Activated naive CD8-positive, alpha-beta T cell treated with anti-CD3 and anti-CD28 coated beads for 36 hours (primary cell): ENCODE measurements around the gene OCA2. TPM values are rescaled to one million over a fixed set of nuclear protein-coding genes. Genes with fewer than 3 reads are reported as not detected.

Experiments used
- DNase-seq: peaks from one replicate; pipeline ENCODE4 v3.0.0; 2021
- H3K27ac Mint-ChIP-seq: one replicate; pipeline ENCODE4 v1.8.0; 2022; ENCODE audit warnings: mild to moderate bottlenecking, moderate library complexity, mixed read lengths
- H3K27me3 Mint-ChIP-seq: one replicate; pipeline ENCODE4 v1.8.0; 2022; ENCODE audit warnings: mild to moderate bottlenecking, mixed read lengths
- H3K36me3 Mint-ChIP-seq: one replicate; pipeline ENCODE4 v1.8.0; 2021; ENCODE audit warnings: mild to moderate bottlenecking, mixed read lengths
- H3K4me1 Mint-ChIP-seq: one replicate; pipeline ENCODE4 v1.8.0; 2021; ENCODE audit warnings: mixed read lengths
- H3K4me3 Mint-ChIP-seq: one replicate; pipeline ENCODE4 v1.8.0; 2022; ENCODE audit warnings: mild to moderate bottlenecking, moderate library complexity, mixed read lengths
- H3K9me3 Mint-ChIP-seq: one replicate; pipeline ENCODE4 v1.8.0; 2022; ENCODE audit warnings: mixed read lengths
- total RNA-seq, 2 experiments: library from RNA; stranded (reverse); gene quantifications; one replicate each; pipeline ENCODE4 v1.2.3, GENCODE V29; 2021

Gene OCA2
- total RNA-seq, 2 experiments from 2014 or later = not detected

DNA sequence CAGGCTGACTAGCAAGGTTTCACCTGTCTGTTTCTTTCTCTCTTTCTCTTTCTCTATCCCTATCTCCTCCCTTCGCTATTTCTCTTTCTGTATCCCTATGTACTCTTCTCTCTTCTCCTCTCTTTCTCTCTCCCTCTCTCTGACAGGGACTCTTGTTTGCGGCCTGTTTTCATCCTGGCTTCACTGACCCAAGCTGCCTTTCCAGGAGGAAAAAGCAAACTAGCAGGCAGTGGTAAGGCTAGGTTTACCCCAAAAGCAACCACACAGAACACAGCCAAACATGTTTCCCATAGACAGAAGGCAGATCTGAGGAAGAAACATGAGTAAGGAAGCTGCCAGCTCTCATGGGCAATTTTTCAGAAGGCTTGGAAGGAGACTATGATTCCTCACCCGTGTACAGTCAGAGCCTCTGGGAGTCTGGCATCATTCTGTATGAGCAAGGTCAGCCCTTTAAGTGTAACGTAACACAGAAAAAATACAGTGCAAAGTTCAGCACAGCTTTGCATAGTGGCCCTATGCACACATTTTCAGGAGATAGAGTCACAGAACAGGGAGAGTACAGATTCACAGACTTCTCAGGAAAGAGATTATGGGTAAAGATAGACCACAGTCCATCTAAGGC is 61.0 kb downstream of the OCA2 start:
- no peak for DNase-seq
- no peaks in the 10 kb centered on the region for H3K4me1 Mint-ChIP-seq
- H3K27ac Mint-ChIP-seq = no peak overlapping the region
- H3K9me3 Mint-ChIP-seq = no peaks in the 10 kb centered on the region
- no peak overlapping the region for H3K4me3 Mint-ChIP-seq
- peaks cover 15% of the 10 kb centered on the region for H3K27me3 Mint-ChIP-seq
- H3K36me3 Mint-ChIP-seq = no peaks in the 10 kb centered on the region

DNA sequence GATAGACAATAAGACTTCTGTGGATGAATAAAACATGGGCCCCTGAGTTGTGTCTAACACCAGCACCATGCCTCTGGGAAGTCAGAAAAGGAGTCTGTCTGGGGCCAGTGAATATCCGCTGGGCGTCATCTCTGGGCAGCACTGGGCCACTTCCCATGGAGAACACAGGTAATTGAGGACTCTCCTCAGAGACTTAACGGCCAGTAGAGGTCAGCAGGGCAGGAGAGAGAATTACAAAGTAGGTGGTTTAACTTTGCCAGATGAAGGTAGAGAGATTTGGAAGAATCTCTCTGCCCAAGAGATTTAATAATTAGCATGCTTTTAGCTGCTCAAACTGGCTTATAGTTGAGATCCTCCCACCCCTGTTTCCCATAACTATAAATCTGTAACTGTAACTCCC is 65.7 kb downstream of the OCA2 start:
- Mint-ChIP-seq H3K36me3 (no peaks in the 10 kb centered on the region), H3K27me3 (no peaks in the 10 kb centered on the region), H3K27ac (no peak overlapping the region), H3K9me3 (no peaks in the 10 kb centered on the region), H3K4me1 (no peaks in the 10 kb centered on the region), H3K4me3 (no peak overlapping the region)
- no peak for DNase-seq

DNA sequence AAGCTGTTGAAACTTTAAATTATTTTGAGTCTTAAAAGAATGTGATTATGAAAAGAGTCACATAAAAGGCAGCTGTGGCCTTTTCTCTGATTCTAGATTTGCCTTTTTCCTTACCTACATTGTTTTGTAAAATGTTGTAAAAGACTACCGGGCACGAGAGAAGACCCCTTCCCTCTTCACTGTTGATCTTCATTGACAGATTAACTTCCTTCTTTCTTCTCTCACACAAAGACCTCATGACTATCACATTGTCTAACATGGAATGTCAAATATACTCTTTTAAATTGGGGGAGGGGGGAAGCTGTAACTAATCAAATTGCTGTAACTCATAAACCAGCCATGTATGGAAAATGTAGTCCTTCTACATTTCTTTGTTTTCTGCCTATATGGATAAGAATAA is 68.3 kb downstream of the OCA2 start:
- H3K27ac Mint-ChIP-seq = no peak overlapping the region
- H3K4me3 Mint-ChIP-seq = no peak overlapping the region
- no peaks in the 10 kb centered on the region for H3K36me3 Mint-ChIP-seq
- H3K27me3 Mint-ChIP-seq = no peaks in the 10 kb centered on the region
- H3K4me1 Mint-ChIP-seq = no peaks in the 10 kb centered on the region
- no peaks in the 10 kb centered on the region for H3K9me3 Mint-ChIP-seq
- DNase-seq = no peak

DNA sequence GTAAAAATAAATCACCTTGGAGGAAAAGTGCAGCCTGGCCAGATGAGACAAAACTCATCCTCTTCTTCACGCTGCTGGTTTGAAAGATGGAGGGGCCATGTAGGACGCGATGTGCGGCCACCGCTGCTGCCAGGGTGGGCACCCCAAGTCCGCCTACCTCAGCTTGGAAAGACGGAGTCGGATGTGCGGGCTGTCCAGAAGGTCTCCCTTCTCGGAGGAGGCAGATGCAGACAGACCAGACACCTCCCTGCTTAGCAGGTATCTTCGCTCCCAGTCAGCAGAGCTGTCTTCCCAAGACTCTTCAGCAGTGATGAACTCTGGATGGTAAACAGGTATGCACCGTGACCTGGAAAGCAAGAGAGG is 71.4 kb downstream of the OCA2 start:
- Mint-ChIP-seq H3K36me3 (no peaks in the 10 kb centered on the region), H3K9me3 (no peaks in the 10 kb centered on the region), H3K27ac (no peak overlapping the region), H3K27me3 (no peaks in the 10 kb centered on the region), H3K4me3 (no peak overlapping the region), H3K4me1 (no peaks in the 10 kb centered on the region)
- DNase-seq = no peak

DNA sequence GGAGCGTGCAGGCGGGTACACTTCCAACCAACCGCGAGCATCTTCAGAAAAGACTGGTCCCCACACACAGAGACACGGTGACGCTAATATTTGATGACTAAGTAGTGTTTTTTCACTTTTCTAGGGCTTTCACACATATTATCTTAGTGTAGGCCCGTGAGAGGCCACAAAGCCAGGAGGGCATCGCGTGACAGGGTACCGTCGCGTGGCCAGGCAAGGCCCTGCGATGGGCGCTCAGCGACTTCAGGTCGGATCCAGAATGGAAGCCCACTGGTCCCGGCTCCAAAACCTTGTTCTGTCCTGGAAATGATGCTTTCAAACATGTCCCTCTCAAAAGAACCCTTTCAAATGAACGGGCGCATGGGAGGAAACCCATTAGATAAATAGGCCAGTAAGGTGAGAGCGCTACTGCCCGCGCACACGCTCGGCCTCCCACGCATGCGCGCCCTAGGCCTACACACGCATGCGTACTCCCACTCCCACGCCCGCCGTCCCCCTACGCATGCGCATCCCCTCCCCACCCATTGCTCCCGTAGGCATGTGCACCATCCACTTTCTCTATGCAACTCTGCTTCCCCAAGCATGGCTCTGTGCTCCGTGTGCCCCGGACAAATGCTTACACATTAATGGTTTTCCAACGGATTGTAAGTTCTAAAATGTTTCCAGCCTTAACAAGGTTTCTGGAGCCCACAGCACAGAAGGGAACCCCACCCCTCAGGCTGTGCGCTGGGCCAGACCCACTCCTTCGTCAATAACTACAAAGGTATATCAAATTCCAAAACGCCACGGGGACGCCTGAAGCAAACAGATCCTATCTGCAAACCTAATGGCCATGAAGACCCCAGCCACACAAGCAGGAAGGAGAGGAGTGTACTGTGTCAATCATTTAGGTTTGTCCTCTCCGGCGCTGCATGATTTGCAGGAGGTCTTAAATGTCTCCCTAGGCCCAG is 72.1 kb downstream of the OCA2 start:
- H3K27me3 Mint-ChIP-seq = no peaks in the 10 kb centered on the region
- DNase-seq = no peak
- H3K4me3 Mint-ChIP-seq = no peak overlapping the region
- no peaks in the 10 kb centered on the region for H3K9me3 Mint-ChIP-seq
- H3K27ac Mint-ChIP-seq = no peak overlapping the region
- H3K36me3 Mint-ChIP-seq = no peaks in the 10 kb centered on the region
- H3K4me1 Mint-ChIP-seq = no peaks in the 10 kb centered on the region

DNA sequence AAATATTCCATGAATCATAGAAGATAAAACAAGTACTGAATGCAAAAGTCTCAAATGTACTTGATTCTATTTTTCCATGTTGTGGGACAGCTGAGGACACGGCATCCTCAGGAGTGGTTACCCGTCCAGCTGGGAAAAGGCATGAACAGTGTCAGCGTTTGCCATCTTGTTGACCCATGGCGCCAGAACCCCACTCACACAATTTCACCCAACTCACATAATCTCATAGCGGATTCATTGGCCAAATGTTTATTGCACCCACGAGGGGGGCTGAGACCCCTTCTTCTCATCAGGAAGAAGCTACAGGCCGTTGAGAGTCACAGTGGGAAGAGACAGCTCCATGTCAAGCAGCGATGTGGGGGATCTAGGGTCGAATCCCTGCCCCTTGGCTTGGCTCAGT is 72.9 kb downstream of the OCA2 start:
- no peak overlapping the region for H3K4me3 Mint-ChIP-seq
- H3K9me3 Mint-ChIP-seq = no peaks in the 10 kb centered on the region
- no peak for DNase-seq
- no peaks in the 10 kb centered on the region for H3K4me1 Mint-ChIP-seq
- H3K27ac Mint-ChIP-seq = no peak overlapping the region
- H3K27me3 Mint-ChIP-seq = no peaks in the 10 kb centered on the region
- no peaks in the 10 kb centered on the region for H3K36me3 Mint-ChIP-seq

DNA sequence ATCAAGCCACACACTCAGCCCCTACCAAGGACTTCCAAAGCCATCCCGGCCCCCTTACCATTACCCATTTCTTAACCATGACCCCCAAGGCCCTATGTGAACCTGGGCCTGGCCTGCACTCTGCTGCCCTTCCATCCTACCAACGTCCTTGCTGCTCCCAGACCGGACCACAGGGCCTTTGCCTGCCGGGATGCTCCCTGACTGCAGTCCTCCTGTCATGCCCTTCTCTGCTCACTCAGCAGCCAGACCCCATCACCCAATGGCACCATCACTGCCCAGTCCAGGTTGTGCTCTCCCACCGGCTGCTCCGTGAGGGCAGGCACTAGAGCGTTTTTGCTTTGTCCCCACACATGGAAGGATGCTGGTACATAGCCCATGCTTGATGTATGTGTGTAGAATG is 73.7 kb downstream of the OCA2 start:
- no peaks in the 10 kb centered on the region for H3K9me3 Mint-ChIP-seq
- no peaks in the 10 kb centered on the region for H3K4me1 Mint-ChIP-seq
- H3K27ac Mint-ChIP-seq = no peak overlapping the region
- no peaks in the 10 kb centered on the region for H3K27me3 Mint-ChIP-seq
- no peak for DNase-seq
- H3K4me3 Mint-ChIP-seq = no peak overlapping the region
- no peaks in the 10 kb centered on the region for H3K36me3 Mint-ChIP-seq

DNA sequence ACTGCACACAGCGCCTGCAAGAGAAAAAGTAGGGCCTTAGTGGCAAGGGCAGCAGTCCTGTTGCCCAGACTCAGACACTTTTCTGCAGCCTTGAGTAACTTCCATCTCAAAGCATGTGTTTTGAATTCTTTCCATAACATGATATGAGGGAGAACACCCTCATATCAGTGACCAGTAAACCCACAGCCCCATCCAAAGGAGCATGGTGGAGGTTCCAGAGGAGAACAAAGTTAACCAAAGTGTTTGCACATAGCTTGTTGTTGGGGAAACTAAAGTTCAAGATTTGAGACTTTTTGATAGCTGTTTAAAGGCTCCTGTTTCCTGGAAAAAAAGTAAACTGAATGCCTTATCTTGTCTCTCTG is 74.2 kb downstream of the OCA2 start:
- DNase-seq = no peak
- no peaks in the 10 kb centered on the region for H3K9me3 Mint-ChIP-seq
- no peak overlapping the region for H3K27ac Mint-ChIP-seq
- H3K36me3 Mint-ChIP-seq = no peaks in the 10 kb centered on the region
- H3K4me1 Mint-ChIP-seq = no peaks in the 10 kb centered on the region
- H3K4me3 Mint-ChIP-seq = no peak overlapping the region
- H3K27me3 Mint-ChIP-seq = no peaks in the 10 kb centered on the region

DNA sequence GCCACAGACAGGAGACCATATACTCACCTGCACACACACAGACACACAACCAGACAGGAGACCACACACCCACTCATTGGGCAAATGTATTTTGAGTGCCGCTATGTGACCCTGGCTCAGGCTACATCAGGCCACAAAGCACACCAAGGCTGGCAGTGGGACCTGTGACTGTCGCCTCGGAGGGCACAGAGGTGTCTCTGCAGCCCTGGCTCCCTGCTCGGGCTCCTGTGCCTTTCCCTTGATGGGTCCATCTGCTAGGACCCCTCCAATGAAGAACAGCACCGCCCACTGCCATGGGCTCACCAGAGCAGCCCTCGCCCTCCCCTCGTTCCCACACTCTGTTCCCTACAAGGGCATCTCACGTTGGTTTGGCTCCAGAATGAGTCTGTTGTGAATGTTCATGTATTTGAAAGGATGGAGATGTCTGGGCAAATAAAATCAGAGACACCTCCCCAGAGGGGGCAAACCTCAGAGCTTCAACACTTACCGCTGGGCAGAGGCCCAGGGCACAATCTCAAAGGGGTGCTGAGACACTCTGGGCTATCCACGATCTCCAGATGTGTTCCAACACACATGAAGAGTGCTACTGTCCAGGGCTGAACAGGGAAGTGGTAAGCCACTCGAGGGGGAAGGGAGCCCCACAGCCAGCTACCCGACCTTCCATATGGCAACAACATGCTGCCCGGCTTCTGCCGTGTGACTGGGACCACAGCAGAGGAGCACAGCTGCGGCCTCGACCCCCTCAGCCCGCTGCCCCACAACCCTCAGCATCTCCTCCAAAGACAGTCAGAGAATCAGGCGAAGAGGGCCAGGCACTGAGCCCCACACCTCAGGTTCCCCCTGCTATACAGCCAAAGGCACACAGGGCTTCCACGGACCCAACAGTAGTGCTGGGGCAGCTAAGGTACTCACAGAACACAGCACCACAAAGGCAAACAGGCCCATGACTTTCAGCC is 74.9 kb downstream of the OCA2 start:
- Mint-ChIP-seq H3K4me3 (no peak overlapping the region), H3K9me3 (no peaks in the 10 kb centered on the region), H3K36me3 (no peaks in the 10 kb centered on the region), H3K4me1 (no peaks in the 10 kb centered on the region), H3K27ac (no peak overlapping the region), H3K27me3 (no peaks in the 10 kb centered on the region)
- DNase-seq = no peak

DNA sequence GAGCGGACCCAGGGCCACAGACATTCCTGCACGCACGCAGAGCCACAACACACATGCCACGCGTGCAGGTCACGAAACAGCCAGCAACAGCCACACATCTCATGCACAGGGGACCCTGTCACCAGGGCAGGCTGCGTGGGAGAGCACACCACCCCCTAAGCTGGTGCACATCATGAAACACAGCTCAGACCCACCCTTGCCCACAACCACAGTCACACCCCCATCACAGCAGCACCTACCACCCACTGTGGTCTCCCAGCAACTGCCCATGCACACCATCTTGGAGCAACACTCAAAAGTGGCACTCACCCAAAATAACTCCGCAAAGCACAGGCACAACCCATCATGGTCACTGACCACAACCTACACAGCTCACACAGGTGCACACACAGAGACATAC is 75.7 kb downstream of the OCA2 start:
- H3K27me3 Mint-ChIP-seq = no peaks in the 10 kb centered on the region
- H3K4me1 Mint-ChIP-seq = no peaks in the 10 kb centered on the region
- no peak for DNase-seq
- H3K4me3 Mint-ChIP-seq = no peak overlapping the region
- no peaks in the 10 kb centered on the region for H3K36me3 Mint-ChIP-seq
- H3K27ac Mint-ChIP-seq = no peak overlapping the region
- no peaks in the 10 kb centered on the region for H3K9me3 Mint-ChIP-seq

DNA sequence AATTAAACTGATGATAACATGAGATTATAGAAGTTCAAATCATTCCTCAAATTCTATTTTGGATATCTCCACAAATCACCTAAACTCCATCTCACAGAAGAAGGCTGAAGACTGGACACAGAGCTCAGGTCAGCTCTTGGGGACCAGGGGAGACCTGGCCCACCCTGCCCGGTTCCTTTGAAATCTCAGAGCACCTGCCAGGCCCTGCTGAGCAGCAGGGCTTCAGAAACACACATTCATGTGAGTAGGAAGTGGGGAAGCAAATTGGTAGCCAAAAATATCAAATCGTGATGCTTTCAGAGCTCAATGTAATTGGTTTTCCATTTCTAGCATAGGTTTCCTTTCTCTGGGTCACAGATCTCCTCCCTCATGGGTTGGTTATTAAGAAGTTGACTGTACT is 76.2 kb downstream of the OCA2 start:
- no peak for DNase-seq
- H3K36me3 Mint-ChIP-seq = no peaks in the 10 kb centered on the region
- H3K27ac Mint-ChIP-seq = no peak overlapping the region
- no peaks in the 10 kb centered on the region for H3K4me1 Mint-ChIP-seq
- no peaks in the 10 kb centered on the region for H3K9me3 Mint-ChIP-seq
- H3K4me3 Mint-ChIP-seq = no peak overlapping the region
- H3K27me3 Mint-ChIP-seq = no peaks in the 10 kb centered on the region

DNA sequence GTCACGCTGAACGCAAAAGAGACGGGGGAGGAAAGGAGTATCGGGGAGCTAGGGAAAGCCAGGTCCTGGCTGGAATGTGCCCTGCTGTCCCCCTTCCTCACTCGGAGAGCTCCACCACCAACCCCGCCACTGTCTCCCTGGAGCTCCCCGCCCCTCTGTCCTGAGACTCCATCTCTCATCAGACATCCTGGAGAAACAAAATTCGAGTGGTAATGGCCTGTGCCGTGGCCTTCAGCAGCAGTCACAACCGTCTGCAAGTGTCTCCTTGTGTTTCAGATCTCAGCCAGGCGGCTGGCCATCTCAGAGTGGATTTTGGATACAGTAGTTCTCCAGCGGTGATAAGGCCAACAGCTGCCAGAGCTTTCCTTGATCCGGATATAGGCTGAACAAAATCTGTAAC is 76.9 kb downstream of the OCA2 start:
- H3K27me3 Mint-ChIP-seq = no peaks in the 10 kb centered on the region
- H3K27ac Mint-ChIP-seq = no peak overlapping the region
- no peaks in the 10 kb centered on the region for H3K4me1 Mint-ChIP-seq
- DNase-seq = no peak
- no peak overlapping the region for H3K4me3 Mint-ChIP-seq
- no peaks in the 10 kb centered on the region for H3K36me3 Mint-ChIP-seq
- H3K9me3 Mint-ChIP-seq = no peaks in the 10 kb centered on the region

DNA sequence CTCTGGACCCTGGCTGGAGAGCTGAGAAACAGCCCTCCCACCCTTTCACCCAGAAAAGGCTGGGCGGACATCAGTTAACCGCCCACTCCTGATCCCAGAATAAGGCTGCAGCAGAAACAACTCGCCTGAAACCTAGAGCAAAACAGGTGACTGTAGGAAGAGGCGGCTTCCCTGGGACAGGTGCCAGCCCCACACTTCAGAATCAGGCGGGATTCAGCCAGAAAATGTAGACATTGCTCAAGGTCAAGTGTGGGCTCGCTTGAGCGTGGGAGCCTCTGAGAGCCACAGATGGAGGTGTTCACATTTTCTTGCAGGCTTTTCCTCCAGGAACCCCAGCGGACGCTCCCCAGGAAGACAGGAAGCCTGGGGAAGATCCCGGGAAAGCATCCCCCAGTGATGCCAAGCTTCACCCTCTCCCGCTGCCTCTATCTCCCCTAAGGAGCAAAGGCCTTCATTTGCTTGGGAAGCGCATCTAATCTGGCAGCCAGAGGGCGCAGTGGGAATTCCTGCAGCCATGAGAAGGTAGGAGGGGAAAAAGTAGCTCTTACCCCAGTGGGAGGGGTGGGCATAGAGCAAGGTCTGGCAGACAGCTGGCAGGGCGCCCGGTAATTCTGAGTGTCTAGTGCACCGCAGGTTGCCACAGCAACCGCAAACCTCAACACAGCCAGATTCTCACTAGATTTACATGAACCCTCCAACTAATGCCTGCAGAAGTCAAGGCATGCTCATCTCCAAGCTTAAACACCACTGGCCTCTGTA is 77.7 kb downstream of the OCA2 start:
- Mint-ChIP-seq H3K27ac (no peak overlapping the region), H3K27me3 (no peaks in the 10 kb centered on the region)
- DNase-seq = no peak

DNA sequence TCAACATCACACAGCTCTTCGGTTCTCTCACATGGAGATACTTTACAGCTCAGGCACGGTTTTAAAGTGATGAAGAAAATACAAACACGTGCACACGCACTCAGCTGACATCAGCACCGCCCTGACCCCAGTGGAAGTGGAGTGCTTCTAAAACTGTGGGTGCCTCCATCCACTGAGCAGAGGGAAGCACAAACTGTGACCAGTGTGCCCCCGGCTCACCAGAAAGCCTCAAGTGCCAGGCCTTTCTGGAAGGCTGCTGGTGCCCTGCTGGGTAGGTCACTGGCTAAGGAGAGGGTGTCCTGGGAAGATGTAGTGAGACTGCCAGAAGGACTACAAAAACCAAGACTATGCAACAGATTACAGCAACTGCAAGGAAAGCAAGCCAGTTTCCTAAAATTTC is 78.5 kb downstream of the OCA2 start:
- H3K4me3 Mint-ChIP-seq = no peak overlapping the region
- no peaks in the 10 kb centered on the region for H3K27me3 Mint-ChIP-seq
- no peak overlapping the region for H3K27ac Mint-ChIP-seq
- no peaks in the 10 kb centered on the region for H3K9me3 Mint-ChIP-seq
- H3K36me3 Mint-ChIP-seq = no peaks in the 10 kb centered on the region
- no peak for DNase-seq
- no peaks in the 10 kb centered on the region for H3K4me1 Mint-ChIP-seq

More for the DNA sequence above, 77.7 kb downstream of the OCA2 start:
- Mint-ChIP-seq H3K4me1 (no peaks in the 10 kb centered on the region), H3K4me3 (no peak overlapping the region), H3K9me3 (no peaks in the 10 kb centered on the region), H3K36me3 (no peaks in the 10 kb centered on the region)
